NCI-H446 treated with DMSO at 0.1 percent for 48 hours (cell line): ENCODE results near the gene GPR139.

Source experiments
- DNase-seq: peaks from one replicate; lab custom pipeline; 2025; lab: John Stamatoyannopoulos, UW

Gene GPR139

GRCh38 chr16:20073203-20074098, at the start of gene GPR139:
Gene GPR139, minus strand, starts transcription at chr16:20073890. Its CDS starts 274 bp downstream, at chr16:20073616.
- no peak for DNase-seq

- no peak for DNase-seq
Observed at GRCh38 chr16:20122011-20122410, 48.3 kb upstream of the GPR139 start.

GRCh38 chr16:20114356-20114755, 40.7 kb upstream of the GPR139 start:
- DNase-seq, result no peak

GRCh38 chr16:20111143-20111542, 37.5 kb upstream of the GPR139 start:
- DNase-seq, result no peak

DNA sequence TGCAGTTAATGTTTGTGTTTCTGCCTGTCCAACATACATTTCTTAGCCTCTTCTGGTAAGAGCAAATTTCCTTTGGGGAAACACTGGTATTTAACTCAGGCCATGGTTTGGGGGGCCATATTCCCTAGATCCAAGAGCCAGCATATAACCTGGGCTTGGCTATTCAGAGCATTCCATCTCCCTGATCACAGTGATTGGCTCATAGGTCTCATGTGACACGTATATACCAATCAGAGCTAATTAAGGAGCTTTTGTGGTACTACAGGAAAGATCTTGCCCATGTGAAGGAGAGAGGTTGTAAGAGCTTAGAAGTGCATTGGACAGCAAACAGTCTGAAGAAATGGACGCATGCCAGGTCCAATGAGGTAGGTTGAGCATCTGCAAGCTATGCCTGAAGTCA, 33.4 kb upstream of the GPR139 start:
- DNase-seq, result no peak

GRCh38 chr16:20104563-20105183, 31.0 kb upstream of the GPR139 start:
- no peak for DNase-seq

DNA sequence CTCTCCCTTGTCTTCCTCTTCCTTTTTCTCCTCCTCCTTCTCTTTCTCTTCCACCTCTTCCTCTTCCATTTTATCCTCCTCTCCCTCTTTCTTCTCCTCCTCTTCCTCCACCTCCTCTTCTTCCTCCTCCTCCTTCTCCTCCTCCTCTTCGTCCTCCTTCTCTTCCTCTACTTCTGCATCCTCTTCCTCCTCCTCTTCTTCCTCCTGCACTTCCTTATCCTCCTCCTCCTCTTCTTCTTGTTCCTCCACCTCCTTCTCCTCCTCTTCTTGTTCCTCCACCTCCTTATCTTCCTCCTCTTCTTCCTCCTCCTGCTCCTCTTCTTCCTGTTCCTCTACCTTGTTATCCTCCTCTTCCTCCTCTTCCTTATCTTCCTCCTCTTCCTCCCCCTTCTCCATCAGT, 28.8 kb upstream of the GPR139 start:
- DNase-seq, result no peak

DNA sequence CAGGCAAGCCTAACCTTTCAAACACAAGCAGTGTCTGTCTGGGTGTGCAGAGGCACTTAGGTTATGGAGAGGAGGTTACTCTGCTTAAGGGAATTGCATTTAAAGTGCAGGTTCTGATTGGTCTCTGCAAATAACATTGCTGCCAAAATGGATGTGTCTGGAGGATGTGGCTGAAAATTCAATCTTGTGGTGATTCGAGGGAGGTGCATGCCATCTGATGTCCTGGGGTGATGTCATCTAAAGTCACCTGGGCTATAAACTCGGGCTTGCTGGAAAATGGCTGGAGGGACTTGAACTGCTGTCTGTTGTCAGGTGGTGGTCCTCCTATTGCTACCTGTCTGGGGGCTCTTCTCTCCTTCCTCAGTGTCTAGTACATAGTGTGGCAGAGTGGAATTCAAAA, 28.3 kb upstream of the GPR139 start:
- DNase-seq, result no peak

DNA sequence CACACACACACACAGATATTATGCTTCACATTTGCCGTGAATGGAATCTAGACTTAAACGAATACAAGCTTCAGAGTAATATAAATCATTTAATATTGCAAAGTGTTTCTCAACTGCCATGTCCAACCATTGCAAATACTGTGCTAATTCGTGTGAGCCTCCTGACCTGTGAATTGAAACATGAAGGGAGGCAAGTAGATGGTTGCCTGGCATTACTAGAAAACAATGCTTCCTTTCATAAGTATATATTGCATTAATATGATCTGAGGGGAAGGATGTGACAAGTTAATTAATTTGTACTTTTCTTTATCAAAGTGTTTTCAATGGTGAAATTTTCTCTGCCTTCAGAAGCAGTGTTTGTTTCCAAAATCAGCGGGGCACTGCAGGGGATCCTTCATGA, 25.7 kb upstream of the GPR139 start:
- DNase-seq, result no peak

GRCh38 chr16:20094157-20094556, 20.5 kb upstream of the GPR139 start:
- no peak for DNase-seq

DNA sequence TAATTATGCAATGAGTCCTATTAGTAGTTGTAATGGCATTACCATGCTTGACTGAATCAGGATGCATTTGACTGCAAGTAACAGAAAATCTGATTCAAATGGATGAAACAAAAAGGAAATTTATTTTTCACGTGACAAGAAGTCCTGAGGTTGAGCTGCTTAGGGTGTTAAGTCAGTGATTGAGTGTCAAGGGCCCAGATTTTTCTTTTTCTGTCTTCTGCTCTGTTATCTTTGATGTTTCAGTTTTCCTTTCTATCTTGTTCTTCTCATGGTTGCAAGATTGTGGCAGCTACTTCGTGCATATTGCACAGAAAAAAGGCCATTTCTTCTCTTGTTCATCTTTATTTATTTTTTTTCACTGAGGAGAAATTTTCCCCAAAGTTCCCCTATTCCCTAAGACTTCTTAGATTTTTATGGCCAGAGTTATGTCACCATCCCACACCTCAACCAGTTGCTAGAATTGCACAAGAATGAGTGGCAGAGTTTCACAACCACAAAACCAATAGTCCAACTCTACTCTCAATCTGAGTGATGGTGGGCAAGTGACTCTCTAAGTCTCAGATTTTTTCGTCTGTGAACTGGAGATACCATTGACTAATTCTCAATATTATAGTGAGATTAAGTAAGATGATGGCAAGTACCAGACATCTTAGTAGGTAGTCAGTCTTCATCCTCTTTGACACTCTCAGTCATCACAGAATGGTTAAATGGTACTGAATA, 15.7 kb upstream of the GPR139 start:
- DNase-seq, result no peak

DNA sequence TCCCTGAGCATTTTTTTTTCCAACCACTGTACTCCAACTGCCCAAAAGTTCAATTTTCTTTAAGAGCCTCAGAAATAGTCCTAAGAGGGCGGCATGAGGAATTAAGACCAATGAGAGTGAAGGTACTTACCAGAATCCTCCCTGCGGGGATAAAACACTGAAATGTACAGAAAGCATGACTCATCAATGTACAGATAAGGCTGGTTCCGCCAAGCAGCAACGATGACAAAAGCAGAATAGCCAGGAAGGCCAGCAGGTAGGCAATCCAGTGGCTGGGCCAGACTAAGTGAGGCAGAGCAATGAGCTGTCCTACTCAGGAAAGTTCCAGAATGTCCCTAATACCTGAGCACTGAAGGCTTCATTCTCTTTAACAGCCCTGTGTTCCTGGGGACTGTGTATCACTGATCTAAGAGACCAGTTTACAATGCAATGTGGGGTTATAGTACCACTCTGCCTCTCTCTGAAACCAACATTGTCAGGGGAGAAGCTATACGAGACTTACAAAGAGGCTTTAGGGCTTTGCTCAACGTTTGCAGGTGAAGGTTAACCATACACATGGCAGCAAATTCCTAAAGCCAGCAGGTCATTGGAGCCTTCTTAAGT, 11.0 kb upstream of the GPR139 start:
- DNase-seq, result peak; percentile 1

- no peak for DNase-seq
Observed at GRCh38 chr16:20079106-20079505, 5.4 kb upstream of the GPR139 start.

- DNase-seq, result no peak
Observed at GRCh38 chr16:20075243-20075642, 1.6 kb upstream of the GPR139 start.

GRCh38 chr16:20074099-20074991, 655 bp upstream of the GPR139 start:
- no peak for DNase-seq

GRCh38 chr16:20072874-20073202, 852 bp downstream of the GPR139 start:
- DNase-seq, result no peak

DNA sequence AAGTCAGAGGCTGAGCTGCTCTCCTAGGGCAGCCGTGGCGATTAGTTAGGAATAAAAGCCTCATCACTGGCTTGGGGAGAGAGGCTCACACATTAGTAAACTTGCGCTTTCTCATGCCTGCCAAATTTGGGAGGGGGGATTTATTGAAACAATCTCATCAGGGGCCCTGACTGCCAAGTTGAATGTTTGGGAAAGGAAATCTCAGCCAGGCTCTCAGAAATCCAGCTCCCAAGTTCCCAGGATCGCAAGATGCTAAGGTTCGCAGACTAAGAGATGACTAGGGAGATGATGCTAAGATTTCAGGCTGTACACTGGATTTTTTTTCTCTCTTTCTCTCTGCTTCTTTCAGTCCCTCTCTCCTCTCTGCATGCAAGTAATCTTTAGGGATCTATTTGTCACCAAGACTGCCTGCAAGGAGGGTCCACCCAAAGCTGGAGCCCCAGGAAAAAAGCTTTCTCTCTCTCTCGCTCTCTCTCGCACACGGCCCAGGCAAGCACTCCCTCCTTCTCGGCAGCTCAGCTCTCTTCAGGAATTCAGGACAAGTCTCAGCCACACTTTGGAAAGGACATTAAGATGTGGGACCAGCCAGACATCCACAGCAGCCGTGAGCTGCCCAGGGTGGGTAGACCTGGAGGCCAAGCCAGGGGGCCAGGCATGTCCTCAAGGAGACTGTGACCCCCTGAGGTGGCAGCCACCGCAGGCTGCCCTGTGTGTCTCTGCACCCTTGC, 1.4 kb downstream of the GPR139 start:
- no peak for DNase-seq

DNA sequence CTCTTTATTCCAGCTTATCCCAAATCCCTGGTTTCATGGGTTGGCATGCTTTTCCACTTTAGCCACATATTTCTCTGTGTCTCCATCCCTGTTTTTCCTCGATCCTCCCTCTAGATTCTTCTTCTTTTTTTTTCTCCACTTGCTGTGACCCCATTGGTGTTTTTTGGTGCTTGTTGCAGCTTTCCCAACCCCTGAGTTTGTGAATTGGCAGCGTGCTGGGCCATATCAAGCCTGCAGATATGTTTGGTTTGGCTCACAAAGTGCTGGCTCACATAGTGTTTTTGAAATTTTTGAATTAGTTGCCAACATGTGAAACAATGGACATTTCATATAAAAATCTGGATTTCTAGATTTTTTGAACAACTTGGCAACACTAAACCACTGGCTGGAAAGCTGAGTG, 8.8 kb downstream of the GPR139 start:
- no peak for DNase-seq

DNA sequence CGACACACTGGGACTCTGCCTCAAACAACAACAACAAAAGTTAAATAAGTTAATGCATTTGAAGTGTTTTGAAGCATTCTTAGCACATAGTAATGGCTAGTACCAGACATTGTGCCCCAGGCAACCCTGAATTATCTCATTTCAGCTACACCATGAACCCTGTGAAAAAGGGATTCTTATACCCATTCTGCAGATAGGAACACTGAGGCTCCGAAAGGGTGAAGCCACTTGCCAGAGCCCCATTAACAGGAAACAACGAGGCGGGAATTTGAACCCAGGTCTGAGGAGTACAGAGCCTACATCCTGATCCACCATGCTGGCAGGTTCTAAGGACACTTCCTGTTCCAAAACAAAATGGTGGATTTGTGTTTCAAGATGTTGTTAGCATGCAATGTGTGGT, 9.2 kb downstream of the GPR139 start:
- no peak for DNase-seq

DNA sequence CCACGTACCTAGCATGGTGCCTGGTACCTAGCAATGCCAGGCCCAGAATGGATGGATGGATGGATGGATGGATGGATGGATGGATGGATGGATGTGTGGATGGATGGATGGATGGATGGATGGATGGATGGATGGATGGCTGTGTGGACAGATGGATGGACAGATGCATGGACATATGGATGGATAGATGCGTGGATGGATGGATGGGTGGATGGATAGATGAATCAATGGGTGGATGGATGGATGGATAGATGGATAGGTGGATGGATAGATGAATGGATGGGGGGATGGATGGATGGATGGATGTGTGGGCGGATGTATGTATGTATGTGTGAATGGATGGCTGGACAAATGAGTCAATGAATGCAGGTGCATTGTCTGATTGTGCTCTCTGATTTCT, 12.6 kb downstream of the GPR139 start:
- DNase-seq, result no peak

GRCh38 chr16:20056436-20056835, 17.3 kb downstream of the GPR139 start:
- DNase-seq, result no peak
